Uterus (tissue), 2 donors: Measurements from ENCODE around the gene SINHCAF.

Experiments used
- POLR2A ChIP-seq, 2 donors: fragments of 450-650 bp; IDR thresholded peaks; one replicate each; pipeline ENCODE4 v1.6.1; 2016; ENCODE audit warnings: antibody characterized with exemption in 2 of 2, mild to moderate bottlenecking in 1 of 2, moderate library complexity in 1 of 2
- TF ChIP-seq, protein P1 (sequence below), 4 experiments: fragments of 200-600 bp in 2 of 4; fragments of 450-650 bp in 2 of 4; sonication (generic) in 2 of 4; IDR thresholded peaks; one replicate each; pipeline ENCODE4 v1.5.1; 2016 to 2019; ENCODE audit warnings: antibody characterized with exemption in 4 of 4, mild to moderate bottlenecking in 2 of 4, moderate library complexity in 1 of 4

- TF ChIP-seq, protein P1, sequence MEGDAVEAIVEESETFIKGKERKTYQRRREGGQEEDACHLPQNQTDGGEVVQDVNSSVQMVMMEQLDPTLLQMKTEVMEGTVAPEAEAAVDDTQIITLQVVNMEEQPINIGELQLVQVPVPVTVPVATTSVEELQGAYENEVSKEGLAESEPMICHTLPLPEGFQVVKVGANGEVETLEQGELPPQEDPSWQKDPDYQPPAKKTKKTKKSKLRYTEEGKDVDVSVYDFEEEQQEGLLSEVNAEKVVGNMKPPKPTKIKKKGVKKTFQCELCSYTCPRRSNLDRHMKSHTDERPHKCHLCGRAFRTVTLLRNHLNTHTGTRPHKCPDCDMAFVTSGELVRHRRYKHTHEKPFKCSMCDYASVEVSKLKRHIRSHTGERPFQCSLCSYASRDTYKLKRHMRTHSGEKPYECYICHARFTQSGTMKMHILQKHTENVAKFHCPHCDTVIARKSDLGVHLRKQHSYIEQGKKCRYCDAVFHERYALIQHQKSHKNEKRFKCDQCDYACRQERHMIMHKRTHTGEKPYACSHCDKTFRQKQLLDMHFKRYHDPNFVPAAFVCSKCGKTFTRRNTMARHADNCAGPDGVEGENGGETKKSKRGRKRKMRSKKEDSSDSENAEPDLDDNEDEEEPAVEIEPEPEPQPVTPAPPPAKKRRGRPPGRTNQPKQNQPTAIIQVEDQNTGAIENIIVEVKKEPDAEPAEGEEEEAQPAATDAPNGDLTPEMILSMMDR (IDR thresholded peaks at IDR 0.05), result no peak
- no peak for TF ChIP-seq POLR2A (IDR thresholded peaks at IDR 0.05)
Measured at GRCh38 chr12:31343139-31343538, 17.2 kb upstream of the SINHCAF start.
